GM18861 (cell line): ENCODE results near the gene GET4.

Experiments used
- ATAC-seq: cut with Tn5 transposase; IDR thresholded peaks from one replicate; pipeline ENCODE4 v1.9.1; 2021; ENCODE audit not compliant: unreplicated experiment

Gene GET4, protein sequence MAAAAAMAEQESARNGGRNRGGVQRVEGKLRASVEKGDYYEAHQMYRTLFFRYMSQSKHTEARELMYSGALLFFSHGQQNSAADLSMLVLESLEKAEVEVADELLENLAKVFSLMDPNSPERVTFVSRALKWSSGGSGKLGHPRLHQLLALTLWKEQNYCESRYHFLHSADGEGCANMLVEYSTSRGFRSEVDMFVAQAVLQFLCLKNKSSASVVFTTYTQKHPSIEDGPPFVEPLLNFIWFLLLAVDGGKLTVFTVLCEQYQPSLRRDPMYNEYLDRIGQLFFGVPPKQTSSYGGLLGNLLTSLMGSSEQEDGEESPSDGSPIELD

DNA sequence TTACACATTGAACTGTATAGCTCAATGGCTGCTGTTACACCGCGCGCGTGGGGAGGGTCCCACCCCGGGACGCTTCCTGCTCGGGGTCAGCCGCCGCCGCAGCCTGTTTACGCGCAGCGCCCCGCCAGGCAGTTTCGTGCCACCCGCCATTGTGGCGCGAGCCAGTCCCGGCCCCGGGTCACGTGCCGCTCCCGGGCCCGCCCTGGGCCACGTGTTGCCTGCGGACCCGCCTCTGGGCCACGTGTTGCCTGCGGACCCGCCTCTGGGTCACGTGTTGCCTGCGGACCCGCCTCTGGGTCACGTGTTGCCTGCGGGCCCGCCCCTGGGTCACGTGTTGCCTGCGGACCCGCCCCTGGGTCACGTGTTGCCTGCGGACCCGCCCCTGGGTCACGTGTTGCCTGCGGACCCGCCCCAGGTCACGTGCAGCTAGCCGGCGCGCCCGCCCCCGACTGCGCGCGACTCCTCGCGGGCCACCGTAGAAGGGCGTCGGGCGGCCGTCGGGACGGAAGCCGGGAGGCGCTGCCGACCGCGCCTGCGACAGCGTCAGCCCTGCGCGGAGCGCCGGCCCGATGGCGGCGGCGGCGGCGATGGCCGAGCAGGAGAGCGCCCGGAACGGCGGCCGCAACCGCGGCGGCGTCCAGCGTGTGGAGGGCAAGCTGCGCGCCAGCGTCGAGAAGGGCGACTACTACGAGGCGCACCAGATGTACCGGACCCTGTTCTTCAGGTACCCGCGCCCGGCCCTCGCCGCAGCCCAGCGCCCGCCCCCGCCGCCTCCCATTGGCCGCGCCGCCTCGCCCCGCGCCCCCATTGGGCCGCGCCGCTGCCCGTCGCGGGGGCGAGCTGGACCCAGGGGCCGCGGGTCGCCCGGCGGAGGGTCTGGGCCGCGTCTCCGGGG is at the start of gene GET4:
GET4 (plus strand) TSS at position 478 of the 895 bp plus-strand sequence; CDS start at position 570, 92 bp downstream.
- ATAC-seq, result peak; percentile 67

DNA sequence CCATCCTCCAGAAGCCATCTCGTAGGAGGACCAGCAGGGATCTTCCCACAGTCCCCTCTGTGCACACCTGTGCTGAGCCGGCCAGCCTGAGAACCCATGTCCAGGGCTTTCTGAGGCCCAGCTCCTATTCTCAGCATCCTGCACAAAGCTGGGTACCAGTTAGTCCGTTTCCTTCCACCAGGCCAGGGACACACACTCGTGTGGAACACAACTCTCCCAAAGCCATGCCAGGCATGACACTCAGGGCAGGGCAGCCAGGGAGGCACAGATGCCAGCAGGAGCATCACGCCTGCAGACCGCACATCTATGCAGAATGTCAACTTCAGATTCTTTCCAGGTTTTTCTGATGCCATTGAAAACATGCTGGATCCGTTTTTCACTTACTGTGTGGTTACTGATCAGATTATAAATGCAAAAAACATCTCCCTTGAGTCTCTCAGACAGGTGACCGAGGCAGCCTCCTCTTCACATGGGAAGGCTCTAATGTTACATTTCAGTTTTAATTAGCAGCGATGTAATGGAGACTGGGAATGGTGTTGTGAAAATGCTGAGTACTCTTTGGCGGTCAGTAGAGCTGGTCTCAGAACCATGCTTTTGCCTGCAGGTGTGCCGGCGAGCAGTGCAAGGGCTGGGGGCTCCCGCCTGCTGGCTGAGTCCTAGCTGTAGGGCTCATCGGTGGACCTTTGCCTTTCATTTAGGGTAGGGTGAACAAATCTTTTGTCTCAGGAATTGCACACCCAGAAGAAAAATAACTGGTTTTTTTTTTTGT is 47.4 kb upstream of the GET4 start:
- ATAC-seq, result no peak

DNA sequence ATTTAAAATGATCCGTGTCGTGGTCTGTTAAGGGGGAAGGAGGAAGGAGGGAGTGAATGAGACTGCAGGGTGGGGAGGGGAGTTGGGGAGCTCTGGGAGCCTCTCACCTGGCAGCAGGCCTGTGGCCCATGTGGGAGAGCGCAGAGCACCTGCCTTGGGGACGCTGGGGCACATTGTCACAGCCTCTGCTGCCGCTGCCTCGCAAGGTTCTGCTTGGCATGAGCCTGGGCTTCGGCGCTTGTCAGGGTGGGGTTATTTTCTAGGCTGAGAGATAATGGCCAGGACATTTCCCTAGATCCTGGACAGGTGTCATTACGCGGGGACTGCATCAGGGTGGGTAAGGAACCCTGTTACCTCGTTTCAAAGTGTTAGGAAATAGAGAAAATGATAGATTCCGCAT is 46.3 kb upstream of the GET4 start:
- ATAC-seq, result no peak

DNA sequence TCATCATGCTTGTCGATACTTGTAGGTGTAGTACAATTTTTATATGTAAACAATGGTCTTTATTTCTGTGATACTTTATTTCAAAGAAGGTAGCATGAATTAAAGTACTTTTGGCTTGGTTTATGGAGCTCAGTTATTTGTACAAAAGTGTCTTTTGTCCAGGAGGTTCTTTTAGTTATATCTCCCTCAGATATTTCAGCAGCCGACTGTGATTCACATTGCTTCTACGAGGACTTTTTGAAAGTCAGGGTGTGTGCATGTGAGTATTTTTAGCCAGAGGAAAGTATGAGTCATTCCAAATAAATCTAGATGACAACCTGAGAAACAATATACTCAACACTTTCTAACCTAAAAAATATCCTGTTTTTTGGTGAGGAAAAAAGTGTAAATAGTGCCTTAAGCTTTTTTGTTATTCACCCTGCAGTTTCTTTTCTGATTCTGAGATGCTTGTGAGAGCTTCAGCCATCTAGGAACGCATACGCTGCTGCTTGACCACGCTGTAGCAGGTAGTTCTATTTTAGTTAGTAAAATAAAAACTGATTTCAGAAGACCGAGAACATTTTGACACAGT is 44.7 kb upstream of the GET4 start:
- peak; percentile 80 for ATAC-seq

DNA sequence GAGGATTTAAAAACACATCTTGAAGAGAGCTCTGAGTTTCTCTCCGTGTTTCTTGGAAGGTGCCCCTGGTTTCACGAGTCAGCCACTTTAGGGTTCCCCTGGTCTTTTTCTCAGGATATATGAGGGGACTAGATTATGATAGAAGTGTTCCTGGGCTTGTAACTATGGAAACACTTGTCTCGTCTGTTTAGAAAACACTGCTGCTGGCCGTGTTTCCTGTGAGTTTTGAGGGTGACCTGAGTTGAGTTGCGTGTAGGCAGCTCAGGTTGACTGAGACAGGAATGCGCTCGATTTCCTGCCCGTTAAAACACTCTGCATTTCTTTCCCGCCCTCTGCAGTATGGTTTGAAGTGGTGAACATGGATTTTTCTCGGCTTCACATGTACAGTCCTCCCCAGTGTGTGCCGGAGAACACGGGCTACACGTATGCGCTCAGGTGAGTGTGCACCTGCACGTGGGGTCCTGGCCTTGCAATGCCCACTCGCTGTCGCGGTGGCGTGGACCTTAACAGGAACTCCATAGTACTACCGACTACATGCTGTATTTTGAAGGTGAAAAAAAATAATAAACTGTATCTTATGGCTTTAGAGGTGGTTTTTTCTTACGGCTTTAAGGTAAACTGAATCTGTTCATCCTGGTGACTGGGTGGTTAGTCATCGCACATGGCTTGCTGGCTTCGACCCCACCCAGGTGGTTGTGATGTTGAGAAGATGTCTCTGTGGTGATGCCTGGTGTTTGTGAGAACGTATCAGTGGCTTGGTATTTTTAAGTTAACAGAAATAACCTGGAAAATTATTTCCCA is 44.0 kb upstream of the GET4 start, which contains the start of gene SUN1:
SUN1 (plus strand) TSS at position 310 of the 801 bp plus-strand sequence; CDS start at position 359, 49 bp downstream.
- peak; percentile 33 for ATAC-seq

DNA sequence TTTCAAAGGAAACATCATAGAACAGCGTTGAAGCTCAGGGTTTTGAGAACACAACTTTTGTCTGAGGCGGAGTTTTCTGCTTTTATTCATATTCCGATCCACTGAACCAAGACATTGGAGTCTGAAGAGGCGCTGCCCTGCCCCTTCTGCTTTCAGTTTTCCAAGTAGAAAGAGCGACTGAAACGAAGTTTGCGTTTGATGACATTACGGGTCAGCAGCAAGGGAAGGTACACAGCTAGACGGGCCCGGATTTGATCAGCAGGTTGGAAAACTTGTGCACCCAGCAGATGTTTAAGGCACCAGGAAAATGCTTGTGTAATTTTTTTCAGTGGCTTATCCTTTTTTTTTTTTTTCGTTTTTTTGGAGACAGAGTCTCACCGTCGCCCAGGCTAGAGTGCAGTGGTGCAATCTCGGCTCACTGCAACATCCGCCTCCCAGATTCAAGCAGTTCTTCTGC is 43.4 kb upstream of the GET4 start:
- no peak for ATAC-seq

DNA sequence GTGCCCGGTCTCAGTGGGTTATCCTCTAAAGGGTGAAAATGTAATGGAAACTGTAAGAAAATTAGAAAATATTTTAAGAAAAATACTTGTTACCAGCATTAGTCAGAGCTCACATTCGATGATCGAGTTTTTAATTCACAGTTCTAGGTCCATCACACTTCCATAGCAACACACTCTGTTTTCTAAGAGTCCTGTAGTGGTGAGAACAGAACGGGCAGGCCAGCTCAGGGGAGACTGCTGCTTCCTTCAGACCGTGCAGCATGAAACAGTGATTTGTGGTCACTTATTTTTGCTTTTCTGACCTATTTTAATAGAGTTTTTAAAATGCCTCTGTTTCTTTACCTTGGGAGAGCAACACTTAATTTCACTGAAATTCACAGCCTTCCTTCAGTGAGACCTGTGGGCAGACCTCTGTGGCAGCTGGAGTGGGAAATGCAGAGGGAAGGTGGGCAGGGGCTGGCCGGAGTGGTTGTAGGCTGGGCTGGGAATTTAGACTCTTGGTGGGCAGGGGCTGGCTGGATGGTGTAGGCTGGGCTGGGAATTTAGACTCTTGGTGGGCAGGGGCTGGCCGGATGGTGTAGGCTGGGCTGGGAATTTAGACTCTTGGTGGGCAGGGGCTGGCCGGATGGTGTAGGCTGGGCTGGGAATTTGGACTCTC is 42.6 kb upstream of the GET4 start:
- ATAC-seq, result no peak

DNA sequence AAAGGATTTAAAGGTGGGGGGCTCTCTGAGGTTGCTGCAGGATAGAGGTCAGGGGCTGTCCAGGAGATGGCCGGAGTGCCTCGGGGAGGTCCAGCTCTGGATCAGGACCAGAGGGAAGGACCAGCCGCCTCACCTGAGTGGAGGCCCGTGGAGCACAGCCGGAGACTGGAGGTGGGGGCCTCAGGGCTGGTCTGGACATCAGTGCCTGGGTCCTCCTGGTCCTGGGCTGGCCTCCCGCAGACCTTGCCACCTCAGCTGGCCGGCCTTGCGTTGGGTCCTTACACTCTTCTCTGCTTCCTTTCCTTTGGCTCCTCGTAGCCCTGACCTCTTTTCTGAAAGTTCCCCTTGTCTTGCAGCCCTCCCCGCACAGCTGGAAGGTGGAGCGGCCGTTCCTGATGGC is 42.1 kb upstream of the GET4 start:
- ATAC-seq, result no peak

DNA sequence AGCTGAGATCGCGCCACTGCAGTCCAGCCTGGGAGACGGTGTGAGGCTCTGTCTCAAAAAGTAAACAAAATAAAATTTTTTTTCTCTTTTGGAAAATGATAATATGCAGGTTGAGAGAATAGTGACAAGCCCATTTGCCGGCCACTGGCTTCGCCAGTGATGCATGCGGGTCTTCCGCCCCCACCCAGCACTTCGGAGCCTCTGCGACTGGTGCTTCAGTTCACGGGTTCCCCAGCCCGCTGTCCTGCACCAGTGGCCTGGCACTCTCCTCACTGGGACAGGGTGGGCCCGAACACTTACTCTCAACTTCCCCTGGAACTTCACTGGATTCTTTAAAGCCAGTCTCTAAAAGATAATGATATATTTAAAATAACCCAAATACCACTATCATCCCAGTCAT is 41.3 kb upstream of the GET4 start:
- ATAC-seq, result no peak

DNA sequence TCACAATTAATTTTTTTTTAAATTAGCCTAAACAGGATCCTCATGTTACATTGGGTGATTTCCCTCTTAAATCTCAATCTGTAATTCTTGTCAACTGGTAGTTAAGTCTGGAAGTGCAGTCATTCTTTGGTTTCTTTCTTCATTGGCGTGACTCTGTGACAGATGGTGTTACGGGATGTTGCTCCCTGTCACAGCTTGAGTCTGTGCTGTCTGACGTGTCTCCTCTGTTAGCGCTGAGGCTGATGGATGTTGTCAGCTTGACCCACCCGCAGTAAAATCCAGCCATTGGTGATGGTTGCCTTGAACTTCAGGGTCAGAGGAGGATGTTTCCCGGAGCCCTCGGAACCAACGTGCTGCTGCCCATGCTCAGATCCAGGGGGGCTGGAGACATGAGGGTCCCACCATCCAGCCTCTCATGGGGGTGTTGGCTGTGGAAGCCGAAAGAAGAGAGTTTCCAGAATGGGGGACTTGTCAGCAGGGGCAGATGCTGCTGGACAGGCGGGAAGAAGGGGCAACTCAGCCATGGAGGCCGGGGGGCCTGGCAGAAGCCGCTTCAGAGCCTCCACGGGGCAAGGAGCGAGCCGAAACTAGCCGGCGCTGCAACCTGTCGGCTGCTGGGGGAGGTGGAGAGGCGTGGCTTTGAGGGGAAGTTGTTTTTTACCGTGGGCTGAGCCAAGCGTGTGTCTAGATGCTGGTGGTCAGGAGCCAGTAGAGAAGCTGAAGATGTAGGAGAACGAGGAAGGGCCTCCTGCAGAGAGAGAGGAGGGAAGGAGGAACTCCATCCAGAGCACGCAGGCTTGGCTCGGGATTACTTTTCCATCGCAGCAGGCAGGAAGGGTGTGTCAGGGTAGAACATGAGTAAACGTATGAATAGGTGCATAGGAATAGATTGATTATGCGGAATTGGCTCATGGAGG is 40.6 kb upstream of the GET4 start:
- ATAC-seq, result no peak

DNA sequence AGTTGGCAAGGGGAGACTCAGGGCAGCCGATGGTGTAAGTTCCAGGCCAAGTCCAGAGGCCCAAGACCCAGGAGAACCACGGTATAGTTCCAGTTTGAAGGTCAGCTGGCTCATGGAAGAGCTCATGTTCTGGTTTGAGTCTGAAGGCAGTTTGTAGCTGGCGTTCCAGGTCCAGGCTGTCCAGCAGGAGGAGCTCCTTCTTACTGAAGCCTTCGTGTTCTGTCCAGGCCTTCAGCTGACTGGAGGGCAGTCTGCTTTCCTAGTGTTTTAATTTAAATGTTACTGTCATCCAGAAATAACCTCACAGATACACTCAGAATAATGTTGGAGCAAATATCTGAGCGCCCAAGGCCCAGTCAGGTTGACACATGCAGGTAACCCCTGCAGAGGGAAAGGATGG is 39.9 kb upstream of the GET4 start:
- no peak for ATAC-seq

DNA sequence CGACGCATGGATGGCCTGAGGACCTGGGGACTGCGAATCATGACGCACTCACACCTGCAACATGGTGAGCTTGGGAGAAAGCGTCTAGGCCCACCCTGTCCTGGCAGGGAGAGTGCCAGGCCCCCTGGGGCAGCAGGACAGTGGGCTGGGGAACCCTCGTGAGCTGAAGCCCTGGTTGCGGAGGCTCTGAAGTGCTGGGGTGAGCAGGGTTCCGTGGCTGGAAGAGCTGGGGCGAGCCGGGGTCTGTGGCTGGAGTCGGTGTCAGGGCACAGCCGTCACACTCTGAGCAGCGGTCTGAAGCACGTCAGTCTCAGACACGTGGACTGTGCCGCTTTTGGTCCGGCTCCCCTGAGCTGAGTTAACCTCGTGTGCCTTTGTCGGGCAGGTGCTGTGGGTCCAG is 39.4 kb upstream of the GET4 start:
- ATAC-seq, result no peak

DNA sequence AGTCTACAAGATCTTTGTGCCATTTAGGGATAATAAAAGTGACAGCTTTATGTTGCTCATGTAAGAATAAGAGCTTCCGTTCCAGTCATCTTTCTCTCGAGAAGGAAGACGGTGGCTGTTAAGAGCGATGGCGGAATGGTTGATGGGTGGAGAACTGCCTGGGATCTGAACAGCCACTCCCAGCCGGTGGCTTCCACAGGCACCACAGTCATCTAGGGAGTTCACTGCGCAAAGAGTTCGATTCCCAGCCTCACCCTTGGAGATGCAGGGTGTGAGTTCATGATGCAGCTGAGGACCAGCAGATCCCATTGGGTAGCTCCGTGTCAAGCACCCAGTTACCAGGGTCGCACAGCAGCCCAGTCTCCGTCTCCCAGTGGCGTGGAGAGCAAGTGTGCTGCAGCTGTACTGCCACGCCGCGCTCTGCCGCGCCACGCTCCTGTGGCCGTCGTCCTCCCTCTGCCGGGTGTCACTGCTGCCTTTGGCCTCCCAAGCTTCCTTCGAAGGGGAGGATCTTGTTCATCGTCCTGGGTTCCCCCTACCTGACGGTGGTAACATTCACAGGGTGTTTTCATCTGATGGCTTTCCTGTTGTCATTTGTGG is 36.3 kb upstream of the GET4 start:
- ATAC-seq, result no peak

DNA sequence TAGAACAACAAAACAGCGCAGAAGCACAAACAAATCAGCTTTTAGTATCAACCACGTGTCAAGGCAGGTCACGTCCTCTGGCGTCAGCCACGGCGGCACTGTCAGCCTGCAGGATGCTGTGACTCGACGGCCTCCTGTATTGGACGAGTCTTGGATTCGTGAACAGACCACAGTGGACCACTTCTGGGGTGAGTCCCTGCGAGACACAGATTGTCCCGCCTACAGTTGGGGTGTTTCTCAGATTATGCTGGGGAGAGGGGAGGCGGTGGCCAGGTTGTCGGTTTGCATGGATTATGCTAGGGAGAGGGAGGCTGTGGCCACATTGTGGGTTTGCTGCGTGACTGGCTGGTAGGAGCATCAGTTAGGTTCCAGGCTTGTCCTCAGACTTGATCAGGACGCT is 34.4 kb upstream of the GET4 start:
- ATAC-seq, result no peak

DNA sequence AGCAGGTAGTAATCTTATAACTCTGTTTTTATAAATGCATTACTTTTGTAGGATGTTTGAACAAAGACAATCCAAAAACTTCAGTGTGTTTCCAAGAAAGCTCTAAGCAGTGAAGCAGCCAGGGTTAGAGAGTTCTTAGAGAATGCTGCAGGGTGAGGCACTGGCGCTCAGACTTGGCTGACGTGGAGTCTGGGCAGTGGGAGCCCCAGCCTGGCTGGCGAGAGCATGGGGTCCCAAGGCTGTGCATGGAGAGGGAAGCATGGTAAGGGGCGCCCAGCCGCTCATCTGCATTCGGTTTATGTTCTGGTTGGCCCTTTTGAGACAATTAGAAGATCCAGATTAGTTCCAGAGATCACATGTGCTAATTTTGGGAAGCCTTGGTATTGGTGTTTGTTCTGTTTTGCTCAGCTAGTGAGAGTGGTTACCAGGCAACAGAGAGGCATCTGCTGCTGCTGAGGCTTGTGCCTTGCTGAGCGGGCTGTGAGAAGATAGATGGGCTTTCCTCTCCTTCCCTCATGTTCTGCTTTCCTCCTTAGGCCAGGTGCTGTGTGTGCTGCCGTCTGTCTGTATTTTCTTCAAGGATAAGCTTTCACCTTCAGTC is 33.8 kb upstream of the GET4 start:
- ATAC-seq, result no peak

DNA sequence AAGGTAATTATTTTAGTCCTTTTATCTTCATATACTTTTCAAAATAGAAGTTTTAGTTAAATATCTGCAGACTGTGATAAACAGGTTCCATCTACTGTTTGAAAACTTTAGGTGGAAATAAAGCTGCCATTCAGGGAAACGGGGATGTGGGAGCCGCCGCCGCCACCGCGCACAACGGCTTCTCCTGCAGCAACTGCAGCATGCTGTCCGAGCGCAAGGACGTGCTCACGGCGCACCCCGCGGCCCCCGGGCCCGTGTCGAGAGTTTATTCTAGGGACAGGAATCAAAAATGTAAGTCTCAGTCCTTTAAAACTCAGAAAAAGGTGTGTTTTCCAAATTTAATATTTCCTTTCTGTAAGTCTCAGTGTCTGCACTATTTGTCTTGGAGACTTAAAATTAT is 33.1 kb upstream of the GET4 start:
- ATAC-seq, result no peak

DNA sequence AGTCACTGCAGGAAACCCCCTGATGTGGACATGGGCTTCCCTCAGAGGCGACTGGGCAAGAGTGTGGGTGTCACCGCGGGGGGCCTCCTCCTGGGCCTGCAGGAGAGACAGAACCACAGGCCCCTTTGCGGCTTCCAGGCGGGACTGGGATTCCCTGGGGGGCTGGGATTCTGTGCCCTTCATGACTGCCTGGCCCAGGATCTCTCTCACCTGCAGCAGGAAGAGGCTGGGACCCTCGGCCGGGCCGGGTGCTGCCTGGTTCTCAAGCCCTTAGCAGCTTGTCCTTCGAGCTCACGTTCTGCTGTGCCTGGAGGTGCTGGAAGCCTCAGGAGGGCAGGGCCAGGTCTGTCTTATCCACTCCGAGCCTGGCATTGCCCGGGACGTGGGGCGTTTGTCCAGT is 32.3 kb upstream of the GET4 start:
- no peak for ATAC-seq

DNA sequence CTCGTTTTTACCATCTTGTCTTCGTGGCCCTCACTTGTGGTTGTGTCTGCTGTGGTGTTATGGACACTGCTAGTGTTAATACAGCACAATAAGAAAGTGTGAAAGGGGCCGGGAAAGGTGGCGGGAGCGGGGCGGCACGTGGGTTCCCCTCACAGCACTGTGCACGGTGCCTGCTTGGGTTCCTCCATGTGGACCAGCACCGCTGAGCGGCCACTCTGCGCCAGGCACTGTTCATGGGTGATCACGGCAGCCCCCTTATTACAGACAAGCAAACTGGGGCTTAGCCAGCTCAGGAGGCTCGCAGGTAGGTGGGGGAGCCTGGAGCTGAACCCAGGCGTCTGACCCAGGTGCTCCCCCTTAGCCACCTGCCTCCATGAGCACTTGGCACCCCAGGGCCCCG is 31.8 kb upstream of the GET4 start:
- no peak for ATAC-seq
